Measurements from ENCODE around the gene COMT.

COMT gene

GRCh38 chr22:19970479-19971275 is 29.1 kb downstream of the COMT start:
- DNase-seq = peak; percentile 78

- DNase-seq = no peak
These were observed 29.9 kb downstream of the COMT start for GRCh38 chr22:19971276-19972124.

GRCh38 chr22:19972251-19972650 is 30.7 kb downstream of the COMT start:
- no peak for DNase-seq

GRCh38 chr22:19972652-19973550 is 31.3 kb downstream of the COMT start:
- no peak for DNase-seq

GRCh38 chr22:19973551-19974267 is 32.1 kb downstream of the COMT start:
- DNase-seq = no peak

- no peak for DNase-seq
These were observed 32.8 kb downstream of the COMT start for GRCh38 chr22:19974268-19974861.

- no peak for DNase-seq
These were observed 33.5 kb downstream of the COMT start for GRCh38 chr22:19974935-19975706.

- no peak for DNase-seq
These were observed 34.1 kb downstream of the COMT start for GRCh38 chr22:19975707-19976035.

- no peak for DNase-seq
These were observed 35.1 kb downstream of the COMT start for GRCh38 chr22:19976671-19977070.

GRCh38 chr22:19977296-19978243 is 36.0 kb downstream of the COMT start:
- DNase-seq = no peak

GRCh38 chr22:19978748-19979147 is 37.2 kb downstream of the COMT start:
- DNase-seq = no peak

- no peak for DNase-seq
These were observed 38.3 kb downstream of the COMT start for GRCh38 chr22:19979712-19980493.

- no peak for DNase-seq
These were observed 39.2 kb downstream of the COMT start for GRCh38 chr22:19980766-19981165.

GRCh38 chr22:19981171-19981960 is 39.8 kb downstream of the COMT start:
- DNase-seq = no peak

- no peak for DNase-seq
These were observed 40.7 kb downstream of the COMT start for GRCh38 chr22:19981961-19982920.

- no peak for DNase-seq
These were observed 41.5 kb downstream of the COMT start for GRCh38 chr22:19982991-19983578.

- no peak for DNase-seq
These were observed 42.2 kb downstream of the COMT start for GRCh38 chr22:19983741-19984140.
